Skin of body (tissue), 2 donors: ENCODE results near the gene BAIAP2. TPM values are rescaled to one million over a fixed set of nuclear protein-coding genes. Genes with fewer than 3 reads are reported as not detected.
"Not testable (repeated sequence)": the region's sequence is repeated elsewhere in the genome, so short reads cannot be mapped to it uniquely, and the experiment has no call there.

Source experiments
- DNase-seq: peaks from one replicate; lab custom pipeline; 2025; lab: John Stamatoyannopoulos, UW
- total RNA-seq: library from RNA; depleted of rRNA; stranded (reverse); fragments of >200 nt; gene quantifications from one replicate; pipeline ENCODE4 v1.2.3, GENCODE V29; 2014

Gene BAIAP2
- total RNA-seq, 1 donor from 2014 or later, result 34.6 TPM

DNA sequence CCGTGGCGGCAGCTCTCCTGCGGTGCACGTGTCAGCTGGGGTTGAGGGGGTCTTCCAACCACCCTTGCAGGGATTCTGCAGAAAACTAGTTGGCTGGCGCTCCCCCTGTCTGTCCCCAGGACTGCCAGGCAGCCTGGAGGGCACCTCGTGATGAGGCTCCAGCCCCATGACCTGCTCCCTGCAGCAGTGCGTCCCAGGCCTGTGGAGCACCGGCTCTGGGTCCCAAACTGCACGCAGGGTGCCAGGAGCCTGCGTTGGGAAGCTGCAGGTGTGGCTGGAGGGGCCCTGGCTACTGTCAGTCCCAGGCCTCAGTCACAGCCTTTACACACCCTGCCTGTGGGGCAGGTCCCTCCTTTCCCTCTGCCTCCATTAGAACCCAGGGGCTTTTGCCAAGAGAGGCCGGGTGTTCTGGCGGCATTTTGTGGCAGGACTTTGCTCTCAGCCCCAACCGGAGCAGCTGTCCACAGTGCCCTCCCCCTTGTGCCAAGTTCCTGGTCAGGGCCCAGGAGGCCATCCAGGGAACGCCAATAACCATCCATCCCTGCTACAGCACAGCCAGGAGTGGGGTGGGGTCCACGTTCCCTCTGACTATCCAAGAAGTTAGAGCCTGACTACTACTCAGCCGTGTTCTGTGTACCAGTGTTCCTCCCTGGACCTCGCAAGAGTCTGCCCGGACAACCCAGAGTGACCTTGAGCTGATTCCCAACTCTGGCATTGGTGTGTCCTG is 34.2 kb upstream of the BAIAP2 start:
- DNase-seq, result no peak

GRCh38 chr17:81002013-81002384 is 33.0 kb upstream of the BAIAP2 start:
- DNase-seq, result no peak

DNA sequence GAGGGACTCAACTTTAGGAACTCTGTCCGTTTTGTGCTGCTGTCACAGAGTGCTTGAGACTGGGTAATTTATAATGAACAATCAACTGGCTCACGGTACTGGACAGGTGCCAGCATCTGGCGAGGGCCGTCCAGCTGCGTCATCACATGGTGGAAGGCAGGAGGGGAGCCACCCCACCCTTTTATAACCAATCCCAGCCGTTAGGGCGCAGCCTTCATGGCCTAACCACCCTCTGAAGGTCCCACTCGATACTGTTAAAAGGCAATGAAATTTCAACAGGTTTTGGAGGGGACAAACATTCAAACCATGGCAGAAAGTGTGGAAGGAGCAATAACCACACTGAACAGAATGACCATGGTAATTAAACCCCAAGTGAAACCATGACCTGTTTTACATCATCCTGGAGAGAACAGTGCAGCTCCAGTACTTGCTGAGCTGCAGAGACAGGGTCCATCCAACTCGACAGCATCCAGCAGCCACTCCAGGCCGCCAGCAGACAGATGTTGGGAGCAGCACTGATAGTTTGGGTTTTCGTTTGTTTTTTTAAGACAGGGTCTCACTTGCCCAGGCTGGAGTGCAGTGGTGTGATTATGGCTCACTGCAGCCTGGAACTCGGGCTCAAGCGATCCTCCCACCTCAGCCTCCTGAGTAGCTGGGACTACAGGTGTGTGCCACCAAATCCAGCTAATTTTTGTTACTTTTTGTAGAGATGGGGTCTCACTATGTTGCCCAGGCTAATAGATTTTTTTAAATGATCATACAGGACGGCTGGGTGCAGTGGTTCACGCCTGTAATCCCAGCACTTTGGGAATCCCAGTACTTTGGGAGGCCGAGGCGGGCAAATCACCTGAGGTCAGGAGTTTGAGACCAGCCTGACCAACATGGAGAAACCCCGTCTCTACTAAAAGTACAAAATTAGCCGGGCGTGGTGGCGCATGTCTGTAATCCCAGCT is 32.3 kb upstream of the BAIAP2 start:
- DNase-seq, result no peak

DNA sequence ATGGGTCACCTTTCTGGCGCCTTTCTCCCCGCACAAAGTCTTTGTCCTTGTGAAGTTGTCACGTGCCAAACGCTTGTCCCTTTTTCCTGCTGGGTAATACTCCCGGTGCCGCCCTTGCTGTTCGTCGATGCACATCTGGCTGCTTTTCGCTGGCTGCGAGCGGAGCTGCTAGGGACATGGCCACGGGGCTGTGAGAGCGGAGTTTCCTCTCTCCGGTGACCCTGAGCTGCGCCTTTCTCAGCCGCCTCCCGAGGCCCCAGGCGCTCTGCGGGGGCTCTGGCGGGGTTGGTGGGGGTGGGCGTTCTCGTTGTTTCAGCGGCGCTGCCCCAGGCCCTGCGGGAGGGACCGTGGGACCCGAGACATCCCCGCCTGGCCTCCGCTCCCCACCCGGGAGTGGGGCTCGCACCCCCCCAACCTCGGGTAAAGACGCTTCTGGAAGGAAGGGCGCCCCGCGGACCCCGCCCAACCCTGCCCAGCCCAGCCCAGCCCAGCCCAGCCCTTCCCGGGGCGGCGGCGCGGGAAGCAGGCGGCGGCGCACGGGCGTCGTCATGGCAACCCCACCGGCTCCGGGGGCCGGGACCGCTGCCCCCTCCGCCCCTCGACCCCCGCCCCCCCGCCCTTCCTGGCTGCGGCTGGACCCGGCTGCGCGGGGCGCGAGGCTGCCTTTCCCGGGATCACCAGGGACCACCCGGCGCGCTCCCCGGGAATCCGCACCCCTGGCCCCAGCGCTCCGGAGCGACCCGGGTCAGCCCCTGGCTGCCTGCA is 31.1 kb upstream of the BAIAP2 start:
- DNase-seq, result no peak

GRCh38 chr17:81006891-81007290 is 28.1 kb upstream of the BAIAP2 start:
- no peak for DNase-seq

- no peak for DNase-seq
These were observed 26.8 kb upstream of the BAIAP2 start for GRCh38 chr17:81008140-81008539.

GRCh38 chr17:81009136-81009535 is 25.8 kb upstream of the BAIAP2 start:
- DNase-seq, result no peak

- DNase-seq, result no peak
These were observed 24.0 kb upstream of the BAIAP2 start for GRCh38 chr17:81010935-81011334.

DNA sequence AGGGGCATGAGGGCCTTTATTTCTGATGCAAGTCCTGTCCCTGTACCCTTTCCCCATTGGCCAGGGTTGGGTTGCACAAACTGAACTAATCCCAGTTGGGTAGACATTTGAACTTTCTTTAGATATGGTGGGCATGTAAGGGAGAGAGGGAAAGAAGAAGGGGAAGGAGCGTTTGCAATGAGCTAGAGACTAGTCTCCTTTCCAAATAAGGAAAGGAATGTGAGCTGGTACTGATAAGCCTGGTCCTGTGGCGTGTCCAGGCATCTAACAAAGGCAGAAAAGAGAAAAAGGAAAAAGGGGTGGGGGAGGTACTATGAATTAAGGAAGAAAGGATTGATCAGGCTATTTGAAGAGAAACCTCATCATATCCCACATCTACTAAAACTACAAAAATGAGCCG is 23.0 kb upstream of the BAIAP2 start:
- no peak for DNase-seq

DNA sequence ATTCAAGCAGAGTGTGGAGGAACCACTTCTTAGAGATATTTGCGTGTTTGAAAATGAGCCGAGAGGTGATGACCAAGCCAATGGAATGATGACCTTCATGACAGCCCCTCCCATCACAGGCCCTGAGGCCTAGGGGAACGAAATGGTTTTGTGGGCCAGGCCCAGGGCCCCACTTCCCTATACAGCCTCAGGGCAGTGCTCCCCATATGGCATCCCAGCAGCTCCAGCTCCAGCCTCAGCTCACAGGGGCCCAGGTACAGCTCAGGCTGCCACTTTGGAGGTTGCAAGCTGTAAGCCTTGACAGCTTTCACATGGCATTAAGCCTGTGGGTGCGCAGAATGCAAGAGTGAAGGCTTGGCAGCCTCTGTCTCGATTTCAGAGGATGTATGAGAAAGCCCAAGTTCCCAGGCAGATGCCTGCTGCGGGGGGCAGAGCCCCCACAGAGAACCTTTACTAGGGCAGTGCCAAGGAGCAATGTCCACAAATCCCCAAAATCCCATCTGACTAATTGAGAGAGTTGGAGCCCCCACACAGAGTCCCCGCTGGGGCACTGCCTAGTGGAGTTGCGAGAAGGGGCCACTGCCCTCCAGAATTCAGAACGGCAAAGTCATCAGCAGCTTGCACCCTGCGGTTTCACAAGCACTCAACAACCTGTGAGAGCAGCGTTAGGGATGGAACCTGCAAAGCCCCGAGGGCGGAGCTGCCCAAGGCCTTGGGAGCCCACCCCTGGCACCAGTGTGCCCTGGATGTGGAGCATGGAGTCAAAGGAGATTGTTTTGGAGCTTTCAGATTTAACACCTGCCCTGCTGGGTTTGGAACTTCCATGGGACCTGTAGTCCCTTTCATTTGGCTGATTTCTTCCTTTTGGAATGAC is 22.1 kb upstream of the BAIAP2 start:
- no peak for DNase-seq

DNA sequence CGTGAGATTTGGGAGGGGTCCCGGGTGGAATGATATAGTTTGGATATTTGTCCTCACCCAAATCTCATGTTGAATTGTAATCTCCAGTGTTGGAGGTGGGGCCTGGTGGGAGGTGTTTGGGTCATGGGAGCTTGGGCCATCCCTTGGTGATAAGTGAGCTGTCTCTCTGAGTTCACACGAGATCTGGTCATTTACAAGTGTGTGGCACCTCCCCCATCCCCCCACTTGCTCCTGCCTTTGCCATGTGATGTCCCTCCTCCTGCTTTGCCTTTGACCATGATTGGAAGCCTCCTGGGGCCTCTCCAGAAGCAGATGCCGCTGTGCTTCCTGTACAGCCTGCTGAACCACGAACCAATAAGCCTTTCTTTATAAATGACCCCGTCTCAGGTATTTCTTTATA is 21.3 kb upstream of the BAIAP2 start:
- DNase-seq, result no peak

DNA sequence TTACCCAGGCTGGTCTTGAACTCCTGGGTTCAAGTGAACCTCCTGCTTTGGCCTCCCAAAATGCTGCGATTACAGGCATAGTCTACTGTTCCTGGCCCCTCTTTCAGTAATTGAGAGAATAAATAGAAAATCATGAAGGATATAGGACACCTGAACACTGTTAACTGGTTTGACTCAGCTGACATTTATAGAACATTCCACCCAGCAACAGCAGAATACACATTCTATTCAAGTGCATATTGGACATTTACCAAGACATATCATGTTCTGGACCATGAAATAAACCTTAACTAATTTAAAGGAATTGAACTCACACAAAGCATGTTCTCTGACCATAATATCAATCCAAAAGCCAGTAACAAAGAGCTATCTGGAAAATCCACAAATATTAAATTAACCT is 19.8 kb upstream of the BAIAP2 start:
- DNase-seq, result no peak

GRCh38 chr17:81016575-81016974 is 18.4 kb upstream of the BAIAP2 start:
- DNase-seq, result no peak

DNA sequence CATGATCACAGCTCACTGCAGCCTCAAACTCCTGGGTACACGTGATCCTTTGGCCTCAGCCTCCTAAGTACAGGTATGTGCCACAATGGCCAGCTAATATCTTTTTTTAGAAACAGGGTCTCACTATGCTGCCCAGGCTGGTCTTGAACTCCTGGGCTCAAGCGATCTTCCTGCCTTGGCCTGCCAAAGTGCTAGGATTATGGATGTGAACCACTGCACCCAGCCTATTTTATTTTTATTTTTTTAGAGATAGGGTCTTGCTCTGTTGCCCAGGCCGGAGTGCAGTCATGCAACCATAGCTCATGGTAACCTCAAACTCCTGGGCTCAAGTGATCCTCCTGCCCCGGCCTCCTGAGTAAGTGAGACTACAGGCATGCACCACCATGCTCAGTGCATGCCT is 17.6 kb upstream of the BAIAP2 start:
- DNase-seq, result not testable (repeated sequence)

- peak; percentile 73 for DNase-seq
These were observed 16.7 kb upstream of the BAIAP2 start for GRCh38 chr17:81018044-81018802.

DNA sequence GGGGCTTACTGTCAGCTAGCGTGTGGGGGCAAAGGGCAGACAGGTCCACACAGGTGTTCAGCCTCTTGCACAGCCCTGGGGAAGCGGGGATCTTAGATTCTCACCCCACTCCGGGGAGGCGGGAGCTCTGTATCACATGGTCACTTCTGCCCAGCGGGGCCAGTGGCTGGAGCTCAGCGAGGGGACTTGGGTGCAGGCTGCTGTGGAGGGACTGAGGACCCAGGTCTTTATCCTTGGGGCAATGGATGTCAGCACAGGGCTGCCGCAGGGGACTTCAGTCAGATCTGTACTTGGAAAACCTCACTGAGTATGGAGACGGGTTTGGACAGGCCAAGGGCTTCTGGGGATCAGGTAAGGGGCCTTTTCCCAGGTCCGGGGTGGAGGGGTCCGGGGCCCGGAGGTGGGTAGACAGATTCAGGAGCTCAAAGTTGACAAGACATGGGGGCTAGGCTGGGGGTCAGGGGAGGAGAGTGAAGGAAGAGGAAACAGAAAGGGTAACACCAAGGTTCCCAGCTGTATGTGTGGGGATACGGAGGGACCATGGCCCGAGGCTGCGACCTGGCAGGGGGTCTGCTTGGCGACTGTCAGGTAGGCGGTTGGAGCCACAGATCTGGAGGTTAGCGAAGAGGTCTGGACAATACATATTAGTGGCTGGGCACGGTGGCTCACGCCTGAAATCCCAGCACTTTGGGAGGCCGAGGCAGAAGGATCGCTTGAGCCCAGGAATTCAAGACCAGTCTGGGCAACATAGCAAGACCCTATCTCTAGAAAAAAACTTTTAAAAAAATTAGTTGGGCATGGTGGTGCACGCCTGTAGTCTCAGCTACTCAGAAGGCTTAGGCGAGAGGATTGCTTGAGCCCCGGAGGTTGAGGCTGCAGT is 15.1 kb upstream of the BAIAP2 start:
- DNase-seq, result no peak

DNA sequence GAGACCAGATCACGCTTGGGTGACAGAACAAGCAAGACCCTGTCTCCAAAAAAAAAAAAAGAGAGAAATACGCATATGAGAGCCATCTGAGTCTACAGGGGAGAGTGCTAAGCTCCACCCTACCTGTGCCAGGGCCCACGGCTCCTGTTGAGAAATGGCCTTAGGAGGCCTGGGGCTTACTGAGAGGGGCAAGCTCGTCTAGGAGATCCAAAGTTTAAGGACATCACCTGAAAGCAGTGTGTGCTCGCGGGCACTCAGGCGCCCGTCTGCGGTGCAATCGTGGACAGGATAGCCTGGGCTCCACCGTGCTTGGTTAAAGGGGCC is 14.5 kb upstream of the BAIAP2 start:
- DNase-seq, result no peak

GRCh38 chr17:81020767-81021497 is 14.0 kb upstream of the BAIAP2 start:
- DNase-seq, result no peak
